NK-92 (cell line): Measurements from ENCODE around the gene NOTCH4.
A peak's percentile ranks its signal among the peaks of the same experiment; 100 is the strongest.
"Not testable (repeated sequence)": the region's sequence is repeated elsewhere in the genome, so short reads cannot be mapped to it uniquely, and the experiment has no call there.

Experiments
- DNase-seq: peaks from one replicate; lab custom pipeline; 2025; ENCODE audit not compliant: unreplicated experiment; lab: John Stamatoyannopoulos, UW

The NOTCH4 gene

GRCh38 chr6:32218167-32218566, 5.7 kb downstream of the NOTCH4 start:
- no peak for DNase-seq

GRCh38 chr6:32216998-32217397, 6.9 kb downstream of the NOTCH4 start:
- no peak for DNase-seq

- DNase-seq, result no peak
Observed at GRCh38 chr6:32216285-32216684, 7.6 kb downstream of the NOTCH4 start.

GRCh38 chr6:32215617-32216016, 8.2 kb downstream of the NOTCH4 start:
- DNase-seq, result no peak

- DNase-seq, result no peak
Observed at GRCh38 chr6:32214126-32214525, 9.7 kb downstream of the NOTCH4 start.

GRCh38 chr6:32213649-32214048, 10.2 kb downstream of the NOTCH4 start:
- no peak for DNase-seq

GRCh38 chr6:32212076-32212760, 11.6 kb downstream of the NOTCH4 start:
- no peak for DNase-seq

- not testable (repeated sequence) for DNase-seq
Observed at GRCh38 chr6:32211432-32211831, 12.4 kb downstream of the NOTCH4 start.

- no peak for DNase-seq
Observed at GRCh38 chr6:32210191-32210601, 13.7 kb downstream of the NOTCH4 start.

GRCh38 chr6:32208996-32209395, 14.9 kb downstream of the NOTCH4 start:
- DNase-seq, result no peak

GRCh38 chr6:32204268-32204715, 19.6 kb downstream of the NOTCH4 start:
- DNase-seq, result no peak

GRCh38 chr6:32203426-32204267, 20.2 kb downstream of the NOTCH4 start:
- DNase-seq, result no peak

- no peak for DNase-seq
Observed at GRCh38 chr6:32202186-32202585, 21.7 kb downstream of the NOTCH4 start.

- no peak for DNase-seq
Observed at GRCh38 chr6:32200711-32201475, 23.0 kb downstream of the NOTCH4 start.

- DNase-seq, result no peak
Observed at GRCh38 chr6:32198866-32199265, 25.0 kb downstream of the NOTCH4 start.

GRCh38 chr6:32198345-32198696, 25.5 kb downstream of the NOTCH4 start:
- DNase-seq, result no peak

GRCh38 chr6:32196682-32197616, 26.9 kb downstream of the NOTCH4 start:
- DNase-seq, result no peak

- no peak for DNase-seq
Observed at GRCh38 chr6:32195902-32196681, 27.8 kb downstream of the NOTCH4 start.

GRCh38 chr6:32195652-32195901, 28.3 kb downstream of the NOTCH4 start:
- DNase-seq, result peak; percentile 92
